ENCODE measurements around the gene RPS6KL1. TPM values are rescaled to one million over a fixed set of nuclear protein-coding genes. Genes with fewer than 3 reads are reported as not detected.

The RPS6KL1 gene
- total and polyA plus RNA-seq, 2 experiments from 2014 or later: 5.6 to 6.5 TPM

DNA sequence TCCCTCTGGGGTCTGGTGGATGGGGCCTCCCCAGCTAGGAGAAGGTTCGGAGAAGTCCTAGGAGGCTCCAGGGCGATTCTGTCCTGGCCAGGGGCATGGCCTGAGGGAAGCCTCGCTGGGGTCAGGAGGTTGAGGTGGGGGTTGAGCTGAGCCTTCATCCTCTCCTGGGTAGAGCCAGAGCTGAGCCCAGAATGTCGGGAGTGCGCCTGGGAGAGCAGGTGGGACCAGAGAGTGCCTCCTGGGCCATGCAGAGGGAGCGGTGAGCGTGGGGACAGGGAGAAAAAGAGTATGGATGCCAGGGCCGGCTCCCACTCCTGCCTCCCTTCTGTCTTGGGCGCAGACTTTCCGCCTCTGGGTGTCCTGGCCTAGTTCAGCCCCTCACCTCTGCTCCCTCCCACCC, 13.1 kb downstream of the RPS6KL1 start:
- H3K27ac ChIP-seq (ENCODE audit: low read depth): no peak overlapping the region
- no peak for TF ChIP-seq NANOG (IDR thresholded peaks at IDR 0.05; ENCODE audit: borderline replicate concordance)
- TF ChIP-seq EZH2phosphoT487 (IDR thresholded peaks at IDR 0.05; ENCODE audit: unreplicated experiment): no peak
- no peak for TF ChIP-seq ZNF331 (CRISPR knock-in tag; IDR thresholded peaks at IDR 0.05; ENCODE audit: low read depth)
- TF ChIP-seq JUNB (IDR thresholded peaks at IDR 0.05; ENCODE audit: unreplicated experiment): no peak
- TF ChIP-seq, protein P1, sequence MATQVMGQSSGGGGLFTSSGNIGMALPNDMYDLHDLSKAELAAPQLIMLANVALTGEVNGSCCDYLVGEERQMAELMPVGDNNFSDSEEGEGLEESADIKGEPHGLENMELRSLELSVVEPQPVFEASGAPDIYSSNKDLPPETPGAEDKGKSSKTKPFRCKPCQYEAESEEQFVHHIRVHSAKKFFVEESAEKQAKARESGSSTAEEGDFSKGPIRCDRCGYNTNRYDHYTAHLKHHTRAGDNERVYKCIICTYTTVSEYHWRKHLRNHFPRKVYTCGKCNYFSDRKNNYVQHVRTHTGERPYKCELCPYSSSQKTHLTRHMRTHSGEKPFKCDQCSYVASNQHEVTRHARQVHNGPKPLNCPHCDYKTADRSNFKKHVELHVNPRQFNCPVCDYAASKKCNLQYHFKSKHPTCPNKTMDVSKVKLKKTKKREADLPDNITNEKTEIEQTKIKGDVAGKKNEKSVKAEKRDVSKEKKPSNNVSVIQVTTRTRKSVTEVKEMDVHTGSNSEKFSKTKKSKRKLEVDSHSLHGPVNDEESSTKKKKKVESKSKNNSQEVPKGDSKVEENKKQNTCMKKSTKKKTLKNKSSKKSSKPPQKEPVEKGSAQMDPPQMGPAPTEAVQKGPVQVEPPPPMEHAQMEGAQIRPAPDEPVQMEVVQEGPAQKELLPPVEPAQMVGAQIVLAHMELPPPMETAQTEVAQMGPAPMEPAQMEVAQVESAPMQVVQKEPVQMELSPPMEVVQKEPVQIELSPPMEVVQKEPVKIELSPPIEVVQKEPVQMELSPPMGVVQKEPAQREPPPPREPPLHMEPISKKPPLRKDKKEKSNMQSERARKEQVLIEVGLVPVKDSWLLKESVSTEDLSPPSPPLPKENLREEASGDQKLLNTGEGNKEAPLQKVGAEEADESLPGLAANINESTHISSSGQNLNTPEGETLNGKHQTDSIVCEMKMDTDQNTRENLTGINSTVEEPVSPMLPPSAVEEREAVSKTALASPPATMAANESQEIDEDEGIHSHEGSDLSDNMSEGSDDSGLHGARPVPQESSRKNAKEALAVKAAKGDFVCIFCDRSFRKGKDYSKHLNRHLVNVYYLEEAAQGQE (IDR thresholded peaks at IDR 0.05; ENCODE audit: unreplicated experiment): no peak
- no peak for TF ChIP-seq STAT1 (IDR thresholded peaks at IDR 0.05; ENCODE audit: unreplicated experiment)
- TF ChIP-seq POLR2AphosphoS5 (IDR thresholded peaks at IDR 0.05; ENCODE audit: low read depth): no peak
- no peak for TF ChIP-seq EZH2 (IDR thresholded peaks at IDR 0.05; ENCODE audit: low read depth, unreplicated experiment)
- no peak for TF ChIP-seq CREB1 (CRISPR knock-in tag; IDR thresholded peaks at IDR 0.05; ENCODE audit: low read depth)
- TF ChIP-seq, protein P2, sequence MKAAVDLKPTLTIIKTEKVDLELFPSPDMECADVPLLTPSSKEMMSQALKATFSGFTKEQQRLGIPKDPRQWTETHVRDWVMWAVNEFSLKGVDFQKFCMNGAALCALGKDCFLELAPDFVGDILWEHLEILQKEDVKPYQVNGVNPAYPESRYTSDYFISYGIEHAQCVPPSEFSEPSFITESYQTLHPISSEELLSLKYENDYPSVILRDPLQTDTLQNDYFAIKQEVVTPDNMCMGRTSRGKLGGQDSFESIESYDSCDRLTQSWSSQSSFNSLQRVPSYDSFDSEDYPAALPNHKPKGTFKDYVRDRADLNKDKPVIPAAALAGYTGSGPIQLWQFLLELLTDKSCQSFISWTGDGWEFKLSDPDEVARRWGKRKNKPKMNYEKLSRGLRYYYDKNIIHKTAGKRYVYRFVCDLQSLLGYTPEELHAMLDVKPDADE (IDR thresholded peaks at IDR 0.05): no peak
- TF ChIP-seq, protein P3, sequence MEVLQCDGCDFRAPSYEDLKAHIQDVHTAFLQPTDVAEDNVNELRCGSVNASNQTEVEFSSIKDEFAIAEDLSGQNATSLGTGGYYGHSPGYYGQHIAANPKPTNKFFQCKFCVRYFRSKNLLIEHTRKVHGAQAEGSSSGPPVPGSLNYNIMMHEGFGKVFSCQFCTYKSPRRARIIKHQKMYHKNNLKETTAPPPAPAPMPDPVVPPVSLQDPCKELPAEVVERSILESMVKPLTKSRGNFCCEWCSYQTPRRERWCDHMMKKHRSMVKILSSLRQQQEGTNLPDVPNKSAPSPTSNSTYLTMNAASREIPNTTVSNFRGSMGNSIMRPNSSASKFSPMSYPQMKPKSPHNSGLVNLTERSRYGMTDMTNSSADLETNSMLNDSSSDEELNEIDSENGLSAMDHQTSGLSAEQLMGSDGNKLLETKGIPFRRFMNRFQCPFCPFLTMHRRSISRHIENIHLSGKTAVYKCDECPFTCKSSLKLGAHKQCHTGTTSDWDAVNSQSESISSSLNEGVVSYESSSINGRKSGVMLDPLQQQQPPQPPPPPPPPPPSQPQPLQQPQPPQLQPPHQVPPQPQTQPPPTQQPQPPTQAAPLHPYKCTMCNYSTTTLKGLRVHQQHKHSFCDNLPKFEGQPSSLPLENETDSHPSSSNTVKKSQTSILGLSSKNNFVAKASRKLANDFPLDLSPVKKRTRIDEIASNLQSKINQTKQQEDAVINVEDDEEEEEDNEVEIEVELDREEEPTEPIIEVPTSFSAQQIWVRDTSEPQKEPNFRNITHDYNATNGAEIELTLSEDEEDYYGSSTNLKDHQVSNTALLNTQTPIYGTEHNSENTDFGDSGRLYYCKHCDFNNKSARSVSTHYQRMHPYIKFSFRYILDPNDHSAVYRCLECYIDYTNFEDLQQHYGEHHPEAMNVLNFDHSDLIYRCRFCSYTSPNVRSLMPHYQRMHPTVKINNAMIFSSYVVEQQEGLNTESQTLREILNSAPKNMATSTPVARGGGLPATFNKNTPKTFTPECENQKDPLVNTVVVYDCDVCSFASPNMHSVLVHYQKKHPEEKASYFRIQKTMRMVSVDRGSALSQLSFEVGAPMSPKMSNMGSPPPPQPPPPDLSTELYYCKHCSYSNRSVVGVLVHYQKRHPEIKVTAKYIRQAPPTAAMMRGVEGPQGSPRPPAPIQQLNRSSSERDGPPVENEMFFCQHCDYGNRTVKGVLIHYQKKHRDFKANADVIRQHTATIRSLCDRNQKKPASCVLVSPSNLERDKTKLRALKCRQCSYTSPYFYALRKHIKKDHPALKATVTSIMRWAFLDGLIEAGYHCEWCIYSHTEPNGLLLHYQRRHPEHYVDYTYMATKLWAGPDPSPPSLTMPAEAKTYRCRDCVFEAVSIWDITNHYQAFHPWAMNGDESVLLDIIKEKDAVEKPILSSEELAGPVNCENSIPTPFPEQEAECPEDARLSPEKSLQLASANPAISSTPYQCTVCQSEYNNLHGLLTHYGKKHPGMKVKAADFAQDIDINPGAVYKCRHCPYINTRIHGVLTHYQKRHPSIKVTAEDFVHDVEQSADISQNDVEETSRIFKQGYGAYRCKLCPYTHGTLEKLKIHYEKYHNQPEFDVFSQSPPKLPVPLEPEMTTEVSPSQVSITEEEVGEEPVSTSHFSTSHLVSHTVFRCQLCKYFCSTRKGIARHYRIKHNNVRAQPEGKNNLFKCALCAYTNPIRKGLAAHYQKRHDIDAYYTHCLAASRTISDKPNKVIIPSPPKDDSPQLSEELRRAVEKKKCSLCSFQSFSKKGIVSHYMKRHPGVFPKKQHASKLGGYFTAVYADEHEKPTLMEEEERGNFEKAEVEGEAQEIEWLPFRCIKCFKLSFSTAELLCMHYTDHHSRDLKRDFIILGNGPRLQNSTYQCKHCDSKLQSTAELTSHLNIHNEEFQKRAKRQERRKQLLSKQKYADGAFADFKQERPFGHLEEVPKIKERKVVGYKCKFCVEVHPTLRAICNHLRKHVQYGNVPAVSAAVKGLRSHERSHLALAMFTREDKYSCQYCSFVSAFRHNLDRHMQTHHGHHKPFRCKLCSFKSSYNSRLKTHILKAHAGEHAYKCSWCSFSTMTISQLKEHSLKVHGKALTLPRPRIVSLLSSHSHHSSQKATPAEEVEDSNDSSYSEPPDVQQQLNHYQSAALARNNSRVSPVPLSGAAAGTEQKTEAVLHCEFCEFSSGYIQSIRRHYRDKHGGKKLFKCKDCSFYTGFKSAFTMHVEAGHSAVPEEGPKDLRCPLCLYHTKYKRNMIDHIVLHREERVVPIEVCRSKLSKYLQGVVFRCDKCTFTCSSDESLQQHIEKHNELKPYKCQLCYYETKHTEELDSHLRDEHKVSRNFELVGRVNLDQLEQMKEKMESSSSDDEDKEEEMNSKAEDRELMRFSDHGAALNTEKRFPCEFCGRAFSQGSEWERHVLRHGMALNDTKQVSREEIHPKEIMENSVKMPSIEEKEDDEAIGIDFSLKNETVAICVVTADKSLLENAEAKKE (CRISPR knock-in tag; IDR thresholded peaks at IDR 0.05): no peak
- TF ChIP-seq, protein P4, sequence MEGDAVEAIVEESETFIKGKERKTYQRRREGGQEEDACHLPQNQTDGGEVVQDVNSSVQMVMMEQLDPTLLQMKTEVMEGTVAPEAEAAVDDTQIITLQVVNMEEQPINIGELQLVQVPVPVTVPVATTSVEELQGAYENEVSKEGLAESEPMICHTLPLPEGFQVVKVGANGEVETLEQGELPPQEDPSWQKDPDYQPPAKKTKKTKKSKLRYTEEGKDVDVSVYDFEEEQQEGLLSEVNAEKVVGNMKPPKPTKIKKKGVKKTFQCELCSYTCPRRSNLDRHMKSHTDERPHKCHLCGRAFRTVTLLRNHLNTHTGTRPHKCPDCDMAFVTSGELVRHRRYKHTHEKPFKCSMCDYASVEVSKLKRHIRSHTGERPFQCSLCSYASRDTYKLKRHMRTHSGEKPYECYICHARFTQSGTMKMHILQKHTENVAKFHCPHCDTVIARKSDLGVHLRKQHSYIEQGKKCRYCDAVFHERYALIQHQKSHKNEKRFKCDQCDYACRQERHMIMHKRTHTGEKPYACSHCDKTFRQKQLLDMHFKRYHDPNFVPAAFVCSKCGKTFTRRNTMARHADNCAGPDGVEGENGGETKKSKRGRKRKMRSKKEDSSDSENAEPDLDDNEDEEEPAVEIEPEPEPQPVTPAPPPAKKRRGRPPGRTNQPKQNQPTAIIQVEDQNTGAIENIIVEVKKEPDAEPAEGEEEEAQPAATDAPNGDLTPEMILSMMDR (conservative IDR thresholded peaks at IDR 0.05; ENCODE audit: low read depth in 2 of 2): no peak
- no peak for TF ChIP-seq ZNF114 (CRISPR knock-in tag; IDR thresholded peaks at IDR 0.05)
- H3K4me2 ChIP-seq: no peak overlapping the region
- ATAC-seq: no peak
- DNase-seq (ENCODE audit: low spot score): no peak
- no peak overlapping the region; the same call in 2 of the 3 replicates for H3K4me3 Mint-ChIP-seq
- H3F3A ChIP-seq (replicated peaks; ENCODE audit: low read depth): 0 out of 2 replicates have a peak, but pooled peaks cover 2% of the 10 kb centered on the region
- H3K4me3 ChIP-seq: no peak overlapping the region
- peaks cover 4% of the 10 kb centered on the region for H4K20me1 ChIP-seq (replicated peaks; ENCODE audit: insufficient read depth)
- no peaks in the 10 kb centered on the region for H3K9me3 Mint-ChIP-seq
- peaks cover 7% of the 10 kb centered on the region for H3K27me3 Mint-ChIP-seq (ENCODE audit: insufficient read depth, low read depth, poor library complexity)
- no peaks in the 10 kb centered on the region for H3K4me1 Mint-ChIP-seq
- H3K27ac Mint-ChIP-seq: no peak overlapping the region
- no peaks in the 10 kb centered on the region for H3K9me2 ChIP-seq (ENCODE audit: insufficient read depth)
- no peaks in the 10 kb centered on the region for H3K36me3 ChIP-seq (ENCODE audit: insufficient read depth)
- H2AFZ ChIP-seq: no peak overlapping the region
- no peaks in the 10 kb centered on the region for H3K27me3 ChIP-seq (ENCODE audit: insufficient read depth)
- H3K36me3 Mint-ChIP-seq (ENCODE audit: low read depth): peaks cover 7% of the 10 kb centered on the region; the same call in 2 of the 3 replicates
- no peaks in the 10 kb centered on the region for H3K4me1 ChIP-seq (ENCODE audit: insufficient read depth)
- no peaks in the 10 kb centered on the region for H3K79me2 ChIP-seq (replicated peaks; ENCODE audit: insufficient read depth)
